T-helper 2 cell treated with Interferon-gamma antibody and Interleukin-4, amounts not matched to agents 5 μg/mL and 100 μg/mL, for 36 hours (primary cell): Measurements from ENCODE around the gene CLCA2.

ENCODE experiments used
- DNase-seq: peaks from one replicate; pipeline ENCODE4 v3.0.0; 2021; ENCODE audit warnings: low spot score
- H3K27ac Mint-ChIP-seq: one replicate; pipeline ENCODE4 v1.8.0; 2021; ENCODE audit warnings: mild to moderate bottlenecking, mixed read lengths
- H3K27me3 Mint-ChIP-seq: one replicate; pipeline ENCODE4 v1.8.0; 2021; ENCODE audit warnings: low read depth, mixed read lengths
- H3K36me3 Mint-ChIP-seq: one replicate; pipeline ENCODE4 v1.8.0; 2021; ENCODE audit warnings: low read depth, mixed read lengths
- H3K4me1 Mint-ChIP-seq: one replicate; pipeline ENCODE4 v1.8.0; 2021; ENCODE audit warnings: low read depth, mixed read lengths
- H3K4me3 Mint-ChIP-seq: one replicate; pipeline ENCODE4 v1.8.0; 2022; ENCODE audit warnings: mild to moderate bottlenecking, moderate library complexity, mixed read lengths
- H3K9me3 Mint-ChIP-seq: one replicate; pipeline ENCODE4 v1.8.0; 2021; ENCODE audit warnings: mixed read lengths

The CLCA2 gene

GRCh38 chr1:86445919-86446318, 21.9 kb downstream of the CLCA2 start:
- H3K4me3 Mint-ChIP-seq, result no peak overlapping the region
- no peaks in the 10 kb centered on the region for H3K36me3 Mint-ChIP-seq
- no peaks in the 10 kb centered on the region for H3K9me3 Mint-ChIP-seq
- no peak for DNase-seq
- peaks cover 4% of the 10 kb centered on the region for H3K27me3 Mint-ChIP-seq
- no peaks in the 10 kb centered on the region for H3K4me1 Mint-ChIP-seq
- no peak overlapping the region for H3K27ac Mint-ChIP-seq

- Mint-ChIP-seq H3K4me3 (no peak overlapping the region), H3K4me1 (no peaks in the 10 kb centered on the region), H3K27me3 (peaks cover 6% of the 10 kb centered on the region), H3K36me3 (no peaks in the 10 kb centered on the region), H3K27ac (no peak overlapping the region), H3K9me3 (no peaks in the 10 kb centered on the region)
- DNase-seq, result no peak
Observed at GRCh38 chr1:86447198-86447790, 23.3 kb downstream of the CLCA2 start.

- no peak overlapping the region for H3K27ac Mint-ChIP-seq
- H3K27me3 Mint-ChIP-seq, result peaks cover 10% of the 10 kb centered on the region
- H3K36me3 Mint-ChIP-seq, result no peaks in the 10 kb centered on the region
- H3K4me3 Mint-ChIP-seq, result no peak overlapping the region
- DNase-seq, result no peak
- H3K4me1 Mint-ChIP-seq, result no peaks in the 10 kb centered on the region
- no peaks in the 10 kb centered on the region for H3K9me3 Mint-ChIP-seq
Observed at GRCh38 chr1:86448670-86449069, 24.7 kb downstream of the CLCA2 start.

- H3K27ac Mint-ChIP-seq, result no peak overlapping the region
- peaks cover 10% of the 10 kb centered on the region for H3K27me3 Mint-ChIP-seq
- no peak for DNase-seq
- H3K36me3 Mint-ChIP-seq, result no peaks in the 10 kb centered on the region
- no peaks in the 10 kb centered on the region for H3K4me1 Mint-ChIP-seq
- H3K4me3 Mint-ChIP-seq, result no peak overlapping the region
- no peaks in the 10 kb centered on the region for H3K9me3 Mint-ChIP-seq
Observed at GRCh38 chr1:86449103-86449502, 25.1 kb downstream of the CLCA2 start.

- H3K9me3 Mint-ChIP-seq, result no peaks in the 10 kb centered on the region
- no peaks in the 10 kb centered on the region for H3K36me3 Mint-ChIP-seq
- no peak overlapping the region for H3K27ac Mint-ChIP-seq
- H3K27me3 Mint-ChIP-seq, result peaks cover 10% of the 10 kb centered on the region
- H3K4me3 Mint-ChIP-seq, result no peak overlapping the region
- H3K4me1 Mint-ChIP-seq, result no peaks in the 10 kb centered on the region
- DNase-seq, result no peak
Observed at GRCh38 chr1:86450847-86451246, 26.9 kb downstream of the CLCA2 start.

GRCh38 chr1:86453664-86454063, 29.7 kb downstream of the CLCA2 start:
- Mint-ChIP-seq H3K9me3 (no peaks in the 10 kb centered on the region), H3K27ac (no peak overlapping the region), H3K36me3 (no peaks in the 10 kb centered on the region), H3K4me3 (no peak overlapping the region), H3K4me1 (no peaks in the 10 kb centered on the region), H3K27me3 (peaks cover 20% of the 10 kb centered on the region)
- no peak for DNase-seq

- no peaks in the 10 kb centered on the region for H3K4me1 Mint-ChIP-seq
- no peak overlapping the region for H3K4me3 Mint-ChIP-seq
- H3K27me3 Mint-ChIP-seq, result peaks cover 16% of the 10 kb centered on the region
- no peaks in the 10 kb centered on the region for H3K9me3 Mint-ChIP-seq
- no peak overlapping the region for H3K27ac Mint-ChIP-seq
- no peaks in the 10 kb centered on the region for H3K36me3 Mint-ChIP-seq
- DNase-seq, result no peak
Observed at GRCh38 chr1:86455073-86455472, 31.1 kb downstream of the CLCA2 start.

- H3K4me1 Mint-ChIP-seq, result no peaks in the 10 kb centered on the region
- no peak overlapping the region for H3K27ac Mint-ChIP-seq
- no peaks in the 10 kb centered on the region for H3K36me3 Mint-ChIP-seq
- no peak for DNase-seq
- H3K9me3 Mint-ChIP-seq, result no peaks in the 10 kb centered on the region
- peaks cover 17% of the 10 kb centered on the region for H3K27me3 Mint-ChIP-seq
- H3K4me3 Mint-ChIP-seq, result no peak overlapping the region
Observed at GRCh38 chr1:86460998-86461397, 37.0 kb downstream of the CLCA2 start.

GRCh38 chr1:86461482-86461881, 37.5 kb downstream of the CLCA2 start:
- Mint-ChIP-seq H3K4me3 (no peak overlapping the region), H3K4me1 (no peaks in the 10 kb centered on the region), H3K9me3 (no peaks in the 10 kb centered on the region)

GRCh38 chr1:86464819-86465218, 40.8 kb downstream of the CLCA2 start:
- Mint-ChIP-seq H3K4me3 (no peak overlapping the region), H3K27ac (no peak overlapping the region), H3K4me1 (no peaks in the 10 kb centered on the region), H3K27me3 (peaks cover 7% of the 10 kb centered on the region), H3K9me3 (no peaks in the 10 kb centered on the region), H3K36me3 (no peaks in the 10 kb centered on the region)
- no peak for DNase-seq

More at GRCh38 chr1:86461482-86461881, 37.5 kb downstream of the CLCA2 start:
- H3K27ac Mint-ChIP-seq, result no peak overlapping the region
- no peaks in the 10 kb centered on the region for H3K36me3 Mint-ChIP-seq
- DNase-seq, result no peak
- peaks cover 17% of the 10 kb centered on the region for H3K27me3 Mint-ChIP-seq

- Mint-ChIP-seq H3K27me3 (peaks cover 10% of the 10 kb centered on the region), H3K4me3 (no peak overlapping the region), H3K9me3 (no peaks in the 10 kb centered on the region), H3K4me1 (no peaks in the 10 kb centered on the region), H3K36me3 (no peaks in the 10 kb centered on the region), H3K27ac (no peak overlapping the region)
- DNase-seq, result no peak
Observed at GRCh38 chr1:86466109-86466844, 42.3 kb downstream of the CLCA2 start.

GRCh38 chr1:86466986-86467385, 43.0 kb downstream of the CLCA2 start:
- Mint-ChIP-seq H3K36me3 (no peaks in the 10 kb centered on the region), H3K27ac (no peak overlapping the region)
- no peak for DNase-seq

GRCh38 chr1:86468501-86468977, 44.6 kb downstream of the CLCA2 start, which contains the start of gene CLCA1:
TSS of gene CLCA1 (plus strand) at chr1:86468927. CDS start at chr1:86468972, 45 bp downstream.
- Mint-ChIP-seq H3K4me3 (no peak within 1 kb of the TSS), H3K9me3 (no peaks in the 10 kb centered on the region), H3K27ac (no peak within 1 kb of the TSS), H3K27me3 (peaks cover 12% of the 10 kb centered on the region), H3K36me3 (no peaks in the 10 kb centered on the region), H3K4me1 (no peaks in the 10 kb centered on the region)
- no peak for DNase-seq

More at GRCh38 chr1:86466986-86467385, 43.0 kb downstream of the CLCA2 start:
- no peak overlapping the region for H3K4me3 Mint-ChIP-seq
- no peaks in the 10 kb centered on the region for H3K4me1 Mint-ChIP-seq
- H3K9me3 Mint-ChIP-seq, result no peaks in the 10 kb centered on the region
- H3K27me3 Mint-ChIP-seq, result peaks cover 10% of the 10 kb centered on the region

GRCh38 chr1:86470859-86471258, 46.9 kb downstream of the CLCA2 start:
- no peak for DNase-seq

More at GRCh38 chr1:86470859-86471258, 46.9 kb downstream of the CLCA2 start:
- Mint-ChIP-seq H3K4me3 (no peak overlapping the region), H3K27ac (no peak overlapping the region), H3K27me3 (peaks cover 12% of the 10 kb centered on the region), H3K9me3 (no peaks in the 10 kb centered on the region), H3K36me3 (no peaks in the 10 kb centered on the region), H3K4me1 (no peaks in the 10 kb centered on the region)
